HUES48 (cell line): ENCODE data around the gene SLC4A8.
"Not testable (repeated sequence)": the region's sequence is repeated elsewhere in the genome, so short reads cannot be mapped to it uniquely, and the experiment has no call there.

Experiments used
- H3K27ac ChIP-seq: one replicate; pipeline ENCODE4 v1.7.0; 2013; ENCODE audit warnings: low read depth, low read length, inconsistent platforms
- H3K27me3 ChIP-seq: 2 replicates; pipeline ENCODE4 v1.6.1; 2013; ENCODE audit warnings: mild to moderate bottlenecking, low read length; ENCODE audit not compliant: control insufficient read depth, insufficient read depth
- H3K36me3 ChIP-seq: 2 replicates; pipeline ENCODE4 v1.6.1; 2013; ENCODE audit warnings: low read length; ENCODE audit not compliant: control insufficient read depth, insufficient read depth
- H3K4me1 ChIP-seq: 2 replicates; pipeline ENCODE4 v1.6.1; 2013; ENCODE audit warnings: mild to moderate bottlenecking, low read length; ENCODE audit not compliant: control insufficient read depth, insufficient read depth
- H3K4me3 ChIP-seq: 2 replicates; pipeline ENCODE4 v1.5.1; 2013; ENCODE audit warnings: mild to moderate bottlenecking, low read depth, low read length
- H3K9ac ChIP-seq: 2 replicates; pipeline ENCODE4 v1.6.1; 2013; ENCODE audit warnings: mild to moderate bottlenecking, low read depth, low read length, moderate library complexity
- H3K9me3 ChIP-seq: 2 replicates; pipeline ENCODE4 v1.6.1; 2013; ENCODE audit warnings: low read length; ENCODE audit not compliant: control insufficient read depth, insufficient read depth

SLC4A8 gene

DNA sequence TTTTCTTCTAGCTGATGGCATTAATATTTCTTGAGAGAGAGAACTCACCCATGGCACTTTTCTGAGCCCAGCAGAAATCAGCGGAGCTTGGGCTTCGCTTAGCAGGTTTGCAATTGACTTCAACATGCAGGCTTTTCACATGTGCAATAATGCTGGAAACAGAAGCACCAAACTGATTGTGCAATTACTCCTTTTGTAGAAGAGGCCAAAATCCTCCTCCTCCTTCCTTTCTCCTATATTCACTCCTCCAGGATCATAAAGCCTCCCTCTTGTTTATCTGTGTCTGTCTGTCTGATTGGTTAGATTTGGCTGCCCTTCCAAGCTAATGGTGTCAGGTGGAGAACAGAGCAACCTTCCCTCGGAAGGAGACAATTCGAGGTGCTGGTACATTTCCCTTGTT, 90.4 kb downstream of the SLC4A8 start:
- H3K27ac ChIP-seq, H3K9ac ChIP-seq, H3K36me3 ChIP-seq, H3K27me3 ChIP-seq, H3K4me3 ChIP-seq, H3K4me1 ChIP-seq, H3K9me3 ChIP-seq: not testable (repeated sequence)

DNA sequence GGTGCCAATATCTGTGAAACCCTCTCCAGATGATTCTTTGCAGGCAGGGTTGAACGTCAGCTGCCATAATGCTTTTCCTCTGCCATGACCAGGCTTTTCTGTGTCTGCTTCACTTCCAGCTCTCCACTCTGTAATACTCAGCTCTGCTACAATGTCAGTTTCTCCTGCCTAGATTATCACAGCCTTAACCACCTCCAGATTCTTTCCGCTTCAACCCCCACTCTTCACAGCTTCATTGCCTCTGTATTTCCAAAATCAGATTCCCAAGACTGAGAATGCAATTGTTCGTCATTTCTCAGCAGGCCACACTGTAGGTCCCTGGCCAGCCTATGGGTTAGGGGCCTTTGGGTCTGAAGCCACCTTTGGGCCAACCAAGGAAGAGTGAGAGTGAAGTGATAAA, 92.7 kb downstream of the SLC4A8 start:
- no peaks in the 10 kb centered on the region for H3K36me3 ChIP-seq
- H3K4me1 ChIP-seq: no peaks in the 10 kb centered on the region
- no peaks in the 10 kb centered on the region for H3K27me3 ChIP-seq
- H3K9ac ChIP-seq: no peak overlapping the region
- no peak overlapping the region for H3K4me3 ChIP-seq
- no peak overlapping the region for H3K27ac ChIP-seq
- H3K9me3 ChIP-seq: no peaks in the 10 kb centered on the region

DNA sequence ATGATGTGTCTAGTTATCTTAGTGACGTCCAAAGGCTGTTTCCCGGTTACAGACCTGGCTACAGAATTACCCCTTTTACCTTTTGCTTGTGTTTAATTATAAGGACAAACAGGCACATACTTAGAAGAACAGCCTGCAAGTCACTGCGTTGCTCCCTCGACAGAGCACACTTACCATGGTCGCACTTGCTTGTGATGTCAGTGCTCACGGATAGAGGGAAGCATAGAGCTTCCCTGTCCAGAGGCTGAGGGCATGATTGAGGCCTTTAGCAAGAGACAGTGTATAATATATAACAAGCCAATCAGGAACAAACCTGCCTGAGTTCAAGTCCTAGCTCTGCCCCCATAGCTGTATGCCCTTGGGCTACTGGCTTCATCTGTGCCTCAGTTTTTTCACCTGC, 93.2 kb downstream of the SLC4A8 start:
- Histone ChIP-seq H3K9ac (no peak overlapping the region), H3K27me3 (no peaks in the 10 kb centered on the region), H3K4me1 (no peaks in the 10 kb centered on the region), H3K4me3 (no peak overlapping the region), H3K9me3 (no peaks in the 10 kb centered on the region), H3K27ac (no peak overlapping the region), H3K36me3 (no peaks in the 10 kb centered on the region)

- Histone ChIP-seq H3K27me3 (no peaks in the 10 kb centered on the region), H3K4me1 (no peaks in the 10 kb centered on the region), H3K4me3 (no peak overlapping the region), H3K9ac (no peak overlapping the region), H3K27ac (no peak overlapping the region), H3K9me3 (no peaks in the 10 kb centered on the region), H3K36me3 (no peaks in the 10 kb centered on the region)
These were observed 95.1 kb downstream of the SLC4A8 start for GRCh38 chr12:51519755-51520154.

DNA sequence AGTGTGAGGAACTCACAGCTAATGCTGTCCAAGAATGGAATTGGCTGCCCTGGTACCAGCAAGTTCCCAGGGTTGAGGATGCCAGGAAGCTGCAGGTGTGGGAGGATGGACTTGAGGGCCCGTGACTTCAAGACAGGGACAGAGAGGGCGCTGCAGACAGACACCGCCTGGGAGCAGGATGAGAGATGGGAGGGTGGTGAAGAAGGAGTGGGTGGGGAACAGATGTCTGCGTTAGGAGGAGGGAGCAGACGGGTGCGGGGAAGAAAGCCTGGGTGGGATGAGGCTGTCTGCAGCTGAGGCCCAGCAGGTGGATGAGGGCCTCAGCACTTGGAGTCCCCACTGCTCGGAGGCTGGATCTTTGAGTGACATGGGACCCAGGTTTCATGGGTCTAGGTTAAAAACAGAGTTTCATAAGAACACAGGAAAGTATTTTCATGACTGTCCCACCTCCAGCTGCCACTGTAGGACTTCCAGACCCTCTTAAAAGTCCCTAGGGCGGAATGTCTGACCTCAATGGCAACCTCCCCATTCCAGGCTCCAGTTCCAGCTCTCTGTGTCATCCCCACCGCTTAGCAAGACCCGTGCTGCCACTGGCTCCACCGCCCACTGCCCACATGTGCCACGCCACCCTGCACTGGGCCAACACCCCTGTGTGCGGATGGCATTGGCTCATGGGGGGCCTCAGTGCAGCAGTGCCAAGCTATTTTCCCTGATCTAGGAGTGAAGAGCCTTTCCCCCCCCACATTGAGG, 96.1 kb downstream of the SLC4A8 start:
- no peak overlapping the region for H3K9ac ChIP-seq
- no peaks in the 10 kb centered on the region for H3K4me1 ChIP-seq
- H3K4me3 ChIP-seq: no peak overlapping the region
- no peak overlapping the region for H3K27ac ChIP-seq
- no peaks in the 10 kb centered on the region for H3K36me3 ChIP-seq
- H3K9me3 ChIP-seq: no peaks in the 10 kb centered on the region
- H3K27me3 ChIP-seq: no peaks in the 10 kb centered on the region

GRCh38 chr12:51521554-51522276, 97.1 kb downstream of the SLC4A8 start:
- no peak overlapping the region for H3K27ac ChIP-seq
- H3K4me1 ChIP-seq: no peaks in the 10 kb centered on the region
- no peaks in the 10 kb centered on the region for H3K36me3 ChIP-seq
- H3K4me3 ChIP-seq: no peak overlapping the region
- H3K9ac ChIP-seq: no peak overlapping the region
- H3K9me3 ChIP-seq: no peaks in the 10 kb centered on the region
- no peaks in the 10 kb centered on the region for H3K27me3 ChIP-seq

GRCh38 chr12:51522696-51523095, 98.1 kb downstream of the SLC4A8 start:
- Histone ChIP-seq H3K4me1 (no peaks in the 10 kb centered on the region), H3K36me3 (no peaks in the 10 kb centered on the region), H3K9ac (no peak overlapping the region), H3K27me3 (no peaks in the 10 kb centered on the region), H3K9me3 (no peaks in the 10 kb centered on the region), H3K27ac (no peak overlapping the region), H3K4me3 (no peak overlapping the region)

GRCh38 chr12:51524386-51524901, 99.8 kb downstream of the SLC4A8 start:
- H3K9ac ChIP-seq: no peak overlapping the region
- no peaks in the 10 kb centered on the region for H3K9me3 ChIP-seq
- no peaks in the 10 kb centered on the region; the same call in 1 of the 2 replicates for H3K4me1 ChIP-seq

DNA sequence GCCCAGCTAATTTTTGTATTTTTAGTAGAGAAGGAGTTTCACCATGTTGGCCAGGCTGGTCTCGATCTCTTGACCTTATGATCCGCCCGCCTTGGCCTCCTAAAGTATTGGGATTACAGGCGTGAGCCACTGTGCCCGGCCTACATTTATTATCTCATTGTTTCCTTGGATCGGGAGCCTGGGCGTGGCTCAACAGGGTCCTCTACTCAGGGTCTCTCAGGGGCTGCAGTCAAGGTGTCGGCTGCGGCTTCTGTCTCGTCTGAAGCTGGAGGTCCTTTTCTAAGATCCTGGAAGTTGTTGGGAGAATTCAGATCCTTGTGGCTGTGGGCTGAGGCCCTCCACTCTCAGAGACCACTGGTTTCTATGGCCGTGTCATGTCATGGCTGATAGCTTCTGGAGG, 100.9 kb downstream of the SLC4A8 start:
- Histone ChIP-seq H3K9me3 (no peaks in the 10 kb centered on the region), H3K27me3 (no peaks in the 10 kb centered on the region), H3K4me3 (no peak overlapping the region), H3K36me3 (no peaks in the 10 kb centered on the region), H3K9ac (no peak overlapping the region), H3K27ac (no peak overlapping the region), H3K4me1 (no peaks in the 10 kb centered on the region; the same call in 1 of the 2 replicates)

More at GRCh38 chr12:51524386-51524901, 99.8 kb downstream of the SLC4A8 start:
- Histone ChIP-seq H3K4me3 (no peak overlapping the region), H3K36me3 (no peaks in the 10 kb centered on the region), H3K27me3 (no peaks in the 10 kb centered on the region), H3K27ac (no peak overlapping the region)

- no peaks in the 10 kb centered on the region for H3K27me3 ChIP-seq
- H3K9me3 ChIP-seq: no peaks in the 10 kb centered on the region
- no peak overlapping the region for H3K9ac ChIP-seq
- H3K27ac ChIP-seq: no peak overlapping the region
- H3K36me3 ChIP-seq: no peaks in the 10 kb centered on the region
- H3K4me3 ChIP-seq: no peak overlapping the region
- peaks cover 10% of the 10 kb centered on the region for H3K4me1 ChIP-seq
These were observed 103.3 kb downstream of the SLC4A8 start for GRCh38 chr12:51527966-51528365.
